SK-N-SH (cell line): ENCODE measurements around the gene GOLGA6A.

Experiments
- POLR2AphosphoS5 ChIP-seq: IDR thresholded peaks from 2 replicates; pipeline ENCODE4 v1.6.1; 2012; ENCODE audit warnings: low read depth, low read length
- SIN3A ChIP-seq: IDR thresholded peaks from 2 replicates; pipeline ENCODE4 v1.6.1; 2012; ENCODE audit warnings: low read depth, mild to moderate bottlenecking, low read length, moderate library complexity, borderline replicate concordance
- TF ChIP-seq, protein P1 (sequence below): fragments of 200-600 bp; sonication (generic); IDR thresholded peaks from 2 replicates; pipeline ENCODE4 v1.6.1; 2017; ENCODE audit warnings: antibody characterized with exemption, mild to moderate bottlenecking, moderate library complexity
- TF ChIP-seq, protein P2 (sequence below): IDR thresholded peaks from 2 replicates; pipeline ENCODE4 v1.6.1; 2012; ENCODE audit warnings: mild to moderate bottlenecking, low read depth, low read length, moderate library complexity

DNA sequence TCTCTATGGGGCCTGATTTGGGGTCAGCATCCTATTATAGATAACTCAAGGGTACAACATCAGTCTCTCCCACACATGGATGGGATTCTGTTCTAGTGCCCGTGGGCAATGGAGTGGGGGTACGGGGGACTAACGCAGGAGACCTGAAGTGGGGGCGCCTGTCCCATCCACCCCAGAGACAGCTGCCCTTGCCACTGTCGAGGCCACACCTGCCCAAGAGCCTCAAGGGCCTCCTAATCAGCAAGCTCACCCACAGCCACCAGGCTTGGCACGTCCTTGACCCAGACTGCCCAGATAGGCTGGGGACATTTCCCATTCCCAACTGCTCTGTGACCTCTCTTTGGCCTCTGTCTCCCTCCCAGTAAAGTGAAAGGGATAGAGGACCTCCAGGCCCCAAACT, 39.5 kb upstream of the GOLGA6A start:
- TF ChIP-seq POLR2AphosphoS5 (no peak), SIN3A (no peak)
- TF ChIP-seq, protein P1, sequence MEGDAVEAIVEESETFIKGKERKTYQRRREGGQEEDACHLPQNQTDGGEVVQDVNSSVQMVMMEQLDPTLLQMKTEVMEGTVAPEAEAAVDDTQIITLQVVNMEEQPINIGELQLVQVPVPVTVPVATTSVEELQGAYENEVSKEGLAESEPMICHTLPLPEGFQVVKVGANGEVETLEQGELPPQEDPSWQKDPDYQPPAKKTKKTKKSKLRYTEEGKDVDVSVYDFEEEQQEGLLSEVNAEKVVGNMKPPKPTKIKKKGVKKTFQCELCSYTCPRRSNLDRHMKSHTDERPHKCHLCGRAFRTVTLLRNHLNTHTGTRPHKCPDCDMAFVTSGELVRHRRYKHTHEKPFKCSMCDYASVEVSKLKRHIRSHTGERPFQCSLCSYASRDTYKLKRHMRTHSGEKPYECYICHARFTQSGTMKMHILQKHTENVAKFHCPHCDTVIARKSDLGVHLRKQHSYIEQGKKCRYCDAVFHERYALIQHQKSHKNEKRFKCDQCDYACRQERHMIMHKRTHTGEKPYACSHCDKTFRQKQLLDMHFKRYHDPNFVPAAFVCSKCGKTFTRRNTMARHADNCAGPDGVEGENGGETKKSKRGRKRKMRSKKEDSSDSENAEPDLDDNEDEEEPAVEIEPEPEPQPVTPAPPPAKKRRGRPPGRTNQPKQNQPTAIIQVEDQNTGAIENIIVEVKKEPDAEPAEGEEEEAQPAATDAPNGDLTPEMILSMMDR: no peak
- TF ChIP-seq, protein P2, sequence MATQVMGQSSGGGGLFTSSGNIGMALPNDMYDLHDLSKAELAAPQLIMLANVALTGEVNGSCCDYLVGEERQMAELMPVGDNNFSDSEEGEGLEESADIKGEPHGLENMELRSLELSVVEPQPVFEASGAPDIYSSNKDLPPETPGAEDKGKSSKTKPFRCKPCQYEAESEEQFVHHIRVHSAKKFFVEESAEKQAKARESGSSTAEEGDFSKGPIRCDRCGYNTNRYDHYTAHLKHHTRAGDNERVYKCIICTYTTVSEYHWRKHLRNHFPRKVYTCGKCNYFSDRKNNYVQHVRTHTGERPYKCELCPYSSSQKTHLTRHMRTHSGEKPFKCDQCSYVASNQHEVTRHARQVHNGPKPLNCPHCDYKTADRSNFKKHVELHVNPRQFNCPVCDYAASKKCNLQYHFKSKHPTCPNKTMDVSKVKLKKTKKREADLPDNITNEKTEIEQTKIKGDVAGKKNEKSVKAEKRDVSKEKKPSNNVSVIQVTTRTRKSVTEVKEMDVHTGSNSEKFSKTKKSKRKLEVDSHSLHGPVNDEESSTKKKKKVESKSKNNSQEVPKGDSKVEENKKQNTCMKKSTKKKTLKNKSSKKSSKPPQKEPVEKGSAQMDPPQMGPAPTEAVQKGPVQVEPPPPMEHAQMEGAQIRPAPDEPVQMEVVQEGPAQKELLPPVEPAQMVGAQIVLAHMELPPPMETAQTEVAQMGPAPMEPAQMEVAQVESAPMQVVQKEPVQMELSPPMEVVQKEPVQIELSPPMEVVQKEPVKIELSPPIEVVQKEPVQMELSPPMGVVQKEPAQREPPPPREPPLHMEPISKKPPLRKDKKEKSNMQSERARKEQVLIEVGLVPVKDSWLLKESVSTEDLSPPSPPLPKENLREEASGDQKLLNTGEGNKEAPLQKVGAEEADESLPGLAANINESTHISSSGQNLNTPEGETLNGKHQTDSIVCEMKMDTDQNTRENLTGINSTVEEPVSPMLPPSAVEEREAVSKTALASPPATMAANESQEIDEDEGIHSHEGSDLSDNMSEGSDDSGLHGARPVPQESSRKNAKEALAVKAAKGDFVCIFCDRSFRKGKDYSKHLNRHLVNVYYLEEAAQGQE: no peak
